ENCODE data around the gene RALGDS.

- TF ChIP-seq SMARCC2 (IDR thresholded peaks at IDR 0.05; ENCODE audit: low read depth) (no peak), ZNF224 (CRISPR knock-in tag; IDR thresholded peaks at IDR 0.05) (no peak)
- TF ChIP-seq, protein P1, sequence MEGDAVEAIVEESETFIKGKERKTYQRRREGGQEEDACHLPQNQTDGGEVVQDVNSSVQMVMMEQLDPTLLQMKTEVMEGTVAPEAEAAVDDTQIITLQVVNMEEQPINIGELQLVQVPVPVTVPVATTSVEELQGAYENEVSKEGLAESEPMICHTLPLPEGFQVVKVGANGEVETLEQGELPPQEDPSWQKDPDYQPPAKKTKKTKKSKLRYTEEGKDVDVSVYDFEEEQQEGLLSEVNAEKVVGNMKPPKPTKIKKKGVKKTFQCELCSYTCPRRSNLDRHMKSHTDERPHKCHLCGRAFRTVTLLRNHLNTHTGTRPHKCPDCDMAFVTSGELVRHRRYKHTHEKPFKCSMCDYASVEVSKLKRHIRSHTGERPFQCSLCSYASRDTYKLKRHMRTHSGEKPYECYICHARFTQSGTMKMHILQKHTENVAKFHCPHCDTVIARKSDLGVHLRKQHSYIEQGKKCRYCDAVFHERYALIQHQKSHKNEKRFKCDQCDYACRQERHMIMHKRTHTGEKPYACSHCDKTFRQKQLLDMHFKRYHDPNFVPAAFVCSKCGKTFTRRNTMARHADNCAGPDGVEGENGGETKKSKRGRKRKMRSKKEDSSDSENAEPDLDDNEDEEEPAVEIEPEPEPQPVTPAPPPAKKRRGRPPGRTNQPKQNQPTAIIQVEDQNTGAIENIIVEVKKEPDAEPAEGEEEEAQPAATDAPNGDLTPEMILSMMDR (IDR thresholded peaks at IDR 0.05 in 2 of 3, conservative IDR thresholded peaks at IDR 0.05 in 1 of 3; ENCODE audit: insufficient read depth in 2 of 3, low read depth in 1 of 3, low read length in 3 of 3) = no peak
These were observed 16.2 kb downstream of the RALGDS start for GRCh38 chr9:133104718-133105460.
